Mesodermal cell (in vitro differentiated cells): Measurements from ENCODE around the gene C2CD4D.

Source experiments
- H3K27ac ChIP-seq: 2 replicates; pipeline ENCODE4 v1.7.0; 2013; ENCODE audit warnings: mild to moderate bottlenecking, low read depth, low read length, moderate library complexity; ENCODE audit not compliant: severe bottlenecking
- H3K36me3 ChIP-seq: 2 replicates; pipeline ENCODE4 v1.7.1; 2013; ENCODE audit warnings: mild to moderate bottlenecking, low read length, moderate library complexity; ENCODE audit not compliant: control insufficient read depth, insufficient read depth
- H3K4me1 ChIP-seq: one replicate; pipeline ENCODE4 v1.7.1; 2013; ENCODE audit warnings: mild to moderate bottlenecking, low read length; ENCODE audit not compliant: insufficient read depth, control insufficient read depth, poor library complexity, severe bottlenecking
- H3K4me3 ChIP-seq: 2 replicates; pipeline ENCODE4 v1.7.0; 2013; ENCODE audit warnings: low read length, control low read depth, mild to moderate bottlenecking; ENCODE audit not compliant: insufficient read depth, poor library complexity, severe bottlenecking; ENCODE audit errors: extremely low read depth
- H3K9me3 ChIP-seq: 2 replicates; pipeline ENCODE4 v1.7.1; 2013; ENCODE audit warnings: mild to moderate bottlenecking, low read length, moderate library complexity; ENCODE audit not compliant: control insufficient read depth
- WGBS, 2 experiments: methylation state at CpG; one replicate each; pipeline ENCODE4 v1.1.5; 2013; ENCODE audit warnings: missing lambda C conversion rate in 2 of 2; ENCODE audit not compliant: insufficient coverage in 2 of 2; 5-methylcytosine and 5-hydroxymethylcytosine counted together

The C2CD4D gene

DNA sequence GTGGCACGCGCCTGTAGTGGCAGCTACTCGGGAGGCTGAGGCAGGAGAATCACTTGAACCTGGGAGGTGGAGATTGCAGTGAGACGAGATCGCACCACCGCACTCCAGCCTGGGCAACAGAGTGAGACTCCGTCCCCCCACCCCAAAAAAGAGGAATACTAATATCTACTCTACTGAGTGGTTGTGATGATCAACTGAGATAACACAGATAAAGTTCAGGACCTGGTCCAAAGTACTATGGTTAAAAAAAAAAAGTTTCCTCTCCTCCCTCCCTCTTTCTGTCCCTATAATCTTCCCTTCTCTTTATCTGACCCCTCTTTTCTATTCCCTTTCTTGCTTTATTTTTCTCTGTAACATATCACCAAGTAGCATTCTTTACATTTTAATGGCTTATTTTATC lies 4.0 kb downstream of the C2CD4D start:
- no peak overlapping the region for H3K4me3 ChIP-seq
- H3K4me1 ChIP-seq: peaks cover 14% of the 10 kb centered on the region
- WGBS, 2 experiments: 95 to 100% methylated on average over 3 to 4 of the region's 7 CpGs
- no peak overlapping the region for H3K27ac ChIP-seq
- no peaks in the 10 kb centered on the region for H3K9me3 ChIP-seq
- no peaks in the 10 kb centered on the region for H3K36me3 ChIP-seq

DNA sequence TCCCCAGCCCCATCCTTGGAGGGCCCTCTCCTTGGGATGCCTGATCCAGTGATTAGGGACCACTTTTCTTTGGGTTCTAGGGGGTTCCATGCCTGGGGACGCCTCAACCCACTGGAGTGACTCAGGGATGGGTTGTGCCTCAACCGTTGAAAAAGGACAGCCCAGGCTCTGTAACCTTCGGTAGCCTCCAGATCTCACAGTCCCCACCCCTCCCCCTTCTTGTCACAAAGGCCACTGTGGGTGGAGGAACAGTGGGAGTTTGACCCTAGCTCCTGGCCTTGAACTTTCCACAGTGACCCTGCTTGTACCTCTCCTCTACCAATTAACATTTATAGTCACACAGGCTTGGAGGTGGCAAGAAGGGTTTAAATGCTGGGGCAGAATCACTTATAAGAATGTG lies 5.4 kb downstream of the C2CD4D start:
- WGBS, 2 experiments: 80 to 100% methylated on average over 1 to 2 of the region's 3 CpGs
- Histone ChIP-seq H3K36me3 (no peaks in the 10 kb centered on the region), H3K4me3 (no peak overlapping the region), H3K9me3 (no peaks in the 10 kb centered on the region), H3K4me1 (peaks cover 22% of the 10 kb centered on the region), H3K27ac (no peak overlapping the region)

DNA sequence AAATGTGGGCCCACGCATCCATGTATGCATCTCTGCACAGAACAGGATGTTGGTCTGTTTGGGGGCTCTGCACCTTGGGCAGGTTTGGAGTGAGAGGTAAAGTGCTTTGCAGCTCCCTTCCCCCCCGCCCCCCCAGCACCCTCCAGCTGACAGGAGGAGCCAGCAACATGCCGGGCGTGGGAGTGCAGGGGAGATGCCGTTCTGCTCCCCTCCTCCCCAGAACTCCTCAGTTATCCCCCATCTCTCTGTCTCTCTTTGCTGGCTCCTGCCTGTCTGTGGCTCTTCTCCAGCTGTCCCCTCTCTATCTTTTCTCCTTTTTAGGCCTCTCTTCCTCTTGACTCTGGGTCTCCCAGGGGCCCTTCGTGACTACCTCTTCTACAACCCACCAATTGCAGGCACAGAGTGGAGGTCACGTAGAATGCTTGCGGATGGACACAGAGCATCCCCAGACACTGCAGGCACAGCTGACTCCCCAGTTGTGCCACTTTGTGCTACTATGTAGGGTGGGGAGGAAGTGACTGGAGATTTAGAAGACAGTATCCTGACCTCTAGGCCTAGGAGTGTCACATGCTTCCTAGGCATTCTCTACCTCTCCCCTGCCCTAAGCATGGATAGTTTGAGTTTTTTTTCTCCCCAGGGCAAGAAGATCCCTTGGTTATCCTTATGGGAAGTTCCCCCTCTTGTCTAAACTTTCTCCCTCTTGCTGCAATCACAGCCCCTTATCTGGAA lies 6.3 kb downstream of the C2CD4D start:
- no peaks in the 10 kb centered on the region for H3K36me3 ChIP-seq
- peaks cover 25% of the 10 kb centered on the region for H3K4me1 ChIP-seq
- H3K4me3 ChIP-seq: no peak overlapping the region
- H3K27ac ChIP-seq: no peak overlapping the region
- WGBS, 2 experiments: 93 to 100% methylated on average over 3 to 4 of the region's 8 CpGs
- H3K9me3 ChIP-seq: no peaks in the 10 kb centered on the region

- Histone ChIP-seq H3K36me3 (no peaks in the 10 kb centered on the region), H3K9me3 (no peaks in the 10 kb centered on the region), H3K4me3 (no peak overlapping the region), H3K27ac (no peak overlapping the region), H3K4me1 (peaks cover 29% of the 10 kb centered on the region)
- WGBS, 2 experiments: 76 to 90% methylated on average over 4 to 6 of the region's 10 CpGs
These were observed 7.2 kb downstream of the C2CD4D start for GRCh38 chr1:151832318-151832980.

GRCh38 chr1:151831605-151832004 lies 8.0 kb downstream of the C2CD4D start, which contains the start of gene RORC:
Gene RORC, minus strand, starts transcription at chr1:151831802. Its CDS starts 38 bp downstream, at chr1:151831764.
- H3K4me3 ChIP-seq: no peak within 1 kb of the TSS
- H3K9me3 ChIP-seq: no peaks in the 10 kb centered on the region
- 89 to 95% methylated on average over 4 to 5 of the region's 5 CpGs for WGBS, 2 experiments
- H3K27ac ChIP-seq: no peak within 1 kb of the TSS
- H3K36me3 ChIP-seq: no peaks in the 10 kb centered on the region
- H3K4me1 ChIP-seq: peaks cover 22% of the 10 kb centered on the region

- no peaks in the 10 kb centered on the region for H3K36me3 ChIP-seq
- no peaks in the 10 kb centered on the region for H3K9me3 ChIP-seq
- no peak overlapping the region for H3K27ac ChIP-seq
- H3K4me3 ChIP-seq: no peak overlapping the region
- WGBS, 2 experiments: 85 to 94% methylated on average over 4 of the region's 4 CpGs
- H3K4me1 ChIP-seq: peaks cover 19% of the 10 kb centered on the region
These were observed 8.4 kb downstream of the C2CD4D start for GRCh38 chr1:151831256-151831591.

DNA sequence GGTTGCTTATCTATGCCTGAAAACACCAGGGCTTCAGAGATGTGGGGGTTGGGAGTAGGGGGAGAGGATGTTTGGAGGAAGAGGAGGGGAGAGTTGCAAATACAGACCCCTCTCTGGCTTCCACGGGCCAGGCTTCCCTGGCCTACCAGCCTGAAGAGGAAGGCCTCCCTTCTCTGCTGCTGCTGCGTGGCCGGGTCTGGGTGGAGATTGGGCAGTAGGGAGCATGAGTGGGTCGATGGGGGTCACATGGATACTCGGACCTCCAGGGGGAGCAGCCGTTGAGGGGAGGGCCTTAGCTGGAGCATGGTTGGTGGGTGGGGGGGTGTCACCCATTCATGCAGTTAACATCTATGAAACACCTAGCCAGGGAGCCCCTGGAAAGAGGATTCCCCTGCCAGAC lies 9.6 kb downstream of the C2CD4D start:
- H3K9me3 ChIP-seq: no peaks in the 10 kb centered on the region
- H3K36me3 ChIP-seq: no peaks in the 10 kb centered on the region
- 20 to 70% methylated on average over 1 to 2 of the region's 6 CpGs for WGBS, 2 experiments
- H3K4me3 ChIP-seq: no peak overlapping the region
- peaks cover 23% of the 10 kb centered on the region for H3K4me1 ChIP-seq
- H3K27ac ChIP-seq: no peak overlapping the region

- Histone ChIP-seq H3K9me3 (no peaks in the 10 kb centered on the region), H3K4me1 (peaks cover 23% of the 10 kb centered on the region), H3K27ac (no peak overlapping the region), H3K36me3 (no peaks in the 10 kb centered on the region), H3K4me3 (no peak overlapping the region)
- 31 to 33% methylated on average over 1 to 3 of the region's 4 CpGs for WGBS, 2 experiments
These were observed 10.1 kb downstream of the C2CD4D start for GRCh38 chr1:151829352-151830046.

DNA sequence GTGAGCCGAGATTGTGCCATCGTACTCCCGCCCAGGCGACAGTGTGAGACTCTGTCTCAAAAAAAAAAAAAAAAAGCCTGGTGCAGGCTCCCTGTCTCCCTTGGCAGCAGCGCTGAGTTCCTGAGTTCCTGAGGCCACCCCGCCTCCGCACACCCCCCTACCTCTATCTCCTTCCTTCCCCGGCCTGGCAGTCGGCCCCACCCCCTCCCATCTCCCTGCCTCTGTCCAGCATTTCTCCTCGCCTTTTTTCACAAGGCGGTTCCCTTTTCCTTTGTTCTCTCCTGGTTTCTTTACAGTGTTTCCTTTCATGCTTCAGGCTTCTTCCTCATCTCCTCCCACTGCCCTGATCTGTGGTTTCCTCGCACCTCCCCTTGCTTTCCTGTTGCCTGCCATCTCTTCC lies 10.7 kb downstream of the C2CD4D start:
- Histone ChIP-seq H3K9me3 (no peaks in the 10 kb centered on the region), H3K4me3 (no peak overlapping the region), H3K4me1 (peaks cover 23% of the 10 kb centered on the region), H3K27ac (no peak overlapping the region), H3K36me3 (no peaks in the 10 kb centered on the region)
- WGBS, 2 experiments: 0 to 4% methylated on average over 8 of the region's 12 CpGs

DNA sequence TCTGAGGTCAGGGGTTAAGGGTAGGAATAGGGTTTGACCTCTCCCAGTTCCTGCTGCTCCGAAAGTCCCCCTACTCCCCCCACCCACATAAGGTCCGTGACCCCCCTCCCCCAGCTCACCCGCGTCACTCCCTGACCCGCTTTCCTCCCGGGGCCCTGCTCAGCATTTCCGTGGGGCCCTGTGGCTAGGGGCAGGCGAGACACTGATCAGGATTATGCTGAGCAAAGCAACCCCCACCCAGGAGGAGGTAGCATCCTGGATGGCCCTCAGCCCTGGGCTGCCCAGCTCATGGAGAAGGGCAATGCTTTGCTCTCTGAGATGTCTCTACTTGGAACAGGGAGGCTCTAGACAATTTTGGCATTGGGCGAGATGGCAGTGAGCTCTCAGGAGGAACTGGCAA lies 11.8 kb downstream of the C2CD4D start:
- 64 to 78% methylated on average over 5 to 7 of the region's 9 CpGs for WGBS, 2 experiments
- peaks cover 23% of the 10 kb centered on the region for H3K4me1 ChIP-seq
- no peaks in the 10 kb centered on the region for H3K36me3 ChIP-seq
- no peak overlapping the region for H3K27ac ChIP-seq
- no peak overlapping the region for H3K4me3 ChIP-seq
- H3K9me3 ChIP-seq: no peaks in the 10 kb centered on the region
